Activated CD8-positive, alpha-beta T cell treated with anti-CD3 and anti-CD28 coated beads for 36 hours (primary cell): Measurements from ENCODE around the gene BMI1. TPM values are rescaled to one million over a fixed set of nuclear protein-coding genes. Genes with fewer than 3 reads are reported as not detected.
A peak's percentile ranks its signal among the peaks of the same experiment; 100 is the strongest.

Experiments used
- ATAC-seq: fragments of 200-7000 bp; cut with Tn5 transposase; one replicate; pipeline ENCODE4 v1.10.0; 2021; ENCODE audit warnings: mild to moderate bottlenecking, moderate library complexity
- CTCF ChIA-PET: fragments of 350-600 bp; sonication (Branson Sonifier 250); formaldehyde crosslinking; loops from one replicate; lab custom pipeline; 2021; ENCODE audit warnings: antibody characterized with exemption; lab: Charles Lee
- POLR2A ChIA-PET: fragments of 350-600 bp; sonication (Branson Sonifier 250); formaldehyde crosslinking; loops from one replicate; lab custom pipeline; 2021; ENCODE audit warnings: antibody characterized with exemption; lab: Charles Lee
- DNase-seq: peaks from one replicate; pipeline ENCODE4 v3.0.0-alpha.2; 2020
- H3K27ac Mint-ChIP-seq: one replicate; pipeline ENCODE4 v1.8.0; 2021; ENCODE audit warnings: mild to moderate bottlenecking, mixed read lengths
- H3K27me3 Mint-ChIP-seq: one replicate; pipeline ENCODE4 v1.8.0; 2021; ENCODE audit warnings: mixed read lengths
- H3K36me3 Mint-ChIP-seq: one replicate; pipeline ENCODE4 v1.8.0; 2021; ENCODE audit warnings: low read depth, mixed read lengths
- H3K4me1 Mint-ChIP-seq: one replicate; pipeline ENCODE4 v1.8.0; 2021; ENCODE audit warnings: low read depth, mixed read lengths
- H3K4me3 Mint-ChIP-seq: one replicate; pipeline ENCODE4 v1.8.0; 2021; ENCODE audit warnings: mild to moderate bottlenecking, moderate library complexity, mixed read lengths
- H3K9me3 Mint-ChIP-seq: one replicate; pipeline ENCODE4 v1.8.0; 2021; ENCODE audit warnings: mixed read lengths
- intact Hi-C: fragments of 100-400 bp; cut with micrococcal nuclease; formaldehyde crosslinking; loops from one replicate; pipeline ENCODE4 v1.10.0; 2022
- total RNA-seq, 2 experiments: library from RNA; stranded (reverse); gene quantifications; one replicate each; pipeline ENCODE4 v1.2.3, GENCODE V29; 2021
- TF ChIP-seq, protein P1 (sequence below): fragments of 200-600 bp; IDR thresholded peaks from one replicate; pipeline ENCODE4 v1.8.0; 2022; ENCODE audit warnings: antibody characterized with exemption, mild to moderate bottlenecking

BMI1 gene
- total RNA-seq, 2 experiments from 2014 or later = 38.7 to 41.4 TPM

DNA sequence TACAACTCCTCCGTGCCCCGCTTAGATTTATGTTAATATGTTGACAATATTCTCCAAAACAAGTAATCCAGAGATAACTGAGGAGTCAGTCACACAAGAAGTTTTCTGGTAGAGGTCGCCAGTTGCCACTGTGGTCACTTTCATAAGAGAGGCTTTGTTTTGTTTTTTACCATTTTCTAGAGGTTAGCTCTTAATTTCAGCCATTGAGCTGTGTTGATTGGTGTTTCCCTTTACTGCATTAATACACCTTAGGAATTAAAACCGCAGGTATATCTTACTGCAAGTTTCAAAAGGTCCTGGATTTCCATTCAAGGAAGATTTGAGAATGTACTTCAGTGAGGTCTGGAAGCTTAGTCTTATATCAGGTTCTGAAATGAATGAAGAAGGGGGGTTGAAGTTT lies 3.5 kb downstream of the BMI1 start:
- Mint-ChIP-seq H3K27ac (peak overlapping the region; percentile 26), H3K4me1 (peaks cover 37% of the 10 kb centered on the region), H3K27me3 (peaks cover 42% of the 10 kb centered on the region), H3K36me3 (peaks cover 19% of the 10 kb centered on the region), H3K4me3 (peak overlapping the region; percentile 90), H3K9me3 (no peaks in the 10 kb centered on the region)
- TF ChIP-seq, protein P1, sequence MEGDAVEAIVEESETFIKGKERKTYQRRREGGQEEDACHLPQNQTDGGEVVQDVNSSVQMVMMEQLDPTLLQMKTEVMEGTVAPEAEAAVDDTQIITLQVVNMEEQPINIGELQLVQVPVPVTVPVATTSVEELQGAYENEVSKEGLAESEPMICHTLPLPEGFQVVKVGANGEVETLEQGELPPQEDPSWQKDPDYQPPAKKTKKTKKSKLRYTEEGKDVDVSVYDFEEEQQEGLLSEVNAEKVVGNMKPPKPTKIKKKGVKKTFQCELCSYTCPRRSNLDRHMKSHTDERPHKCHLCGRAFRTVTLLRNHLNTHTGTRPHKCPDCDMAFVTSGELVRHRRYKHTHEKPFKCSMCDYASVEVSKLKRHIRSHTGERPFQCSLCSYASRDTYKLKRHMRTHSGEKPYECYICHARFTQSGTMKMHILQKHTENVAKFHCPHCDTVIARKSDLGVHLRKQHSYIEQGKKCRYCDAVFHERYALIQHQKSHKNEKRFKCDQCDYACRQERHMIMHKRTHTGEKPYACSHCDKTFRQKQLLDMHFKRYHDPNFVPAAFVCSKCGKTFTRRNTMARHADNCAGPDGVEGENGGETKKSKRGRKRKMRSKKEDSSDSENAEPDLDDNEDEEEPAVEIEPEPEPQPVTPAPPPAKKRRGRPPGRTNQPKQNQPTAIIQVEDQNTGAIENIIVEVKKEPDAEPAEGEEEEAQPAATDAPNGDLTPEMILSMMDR = no peak
- CTCF ChIA-PET = interaction anchor here (1.1 to 1.7 kb wide), 2 partner anchors 8 to 99 kb away, joined by 3 to 4 read pairs; partner anchors contain the start of gene COMMD3
- intact Hi-C loops = loop anchor here (5.0 kb wide), 1 partner anchor 113 kb away; no protein-coding TSS in a partner anchor
- POLR2A ChIA-PET = interaction anchor here (1.3 to 2.1 kb wide), 3 partner anchors 8 to 71 kb away, joined by 4 to 6 read pairs (median 4); partner anchors contain the start of genes COMMD3 and SPAG6
- ATAC-seq (no peak), DNase-seq (no peak)

DNA sequence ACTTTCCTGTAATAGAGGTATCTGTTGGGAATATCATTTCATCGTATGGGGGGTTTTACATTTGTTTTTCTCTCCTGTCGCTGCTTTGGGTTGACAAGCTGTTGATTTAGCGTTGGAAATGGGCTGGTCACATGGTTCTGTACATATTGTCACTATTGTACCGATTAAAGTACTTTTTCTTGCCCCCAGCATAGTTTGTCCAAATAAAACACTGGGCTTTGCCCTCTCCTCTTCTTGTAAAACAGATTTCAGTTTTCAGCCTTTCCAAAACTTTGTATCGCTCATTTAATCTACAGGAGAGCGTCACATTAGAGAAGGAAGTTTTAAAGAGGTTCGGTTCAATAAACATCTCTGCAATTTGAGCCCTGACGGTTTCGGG lies 4.0 kb downstream of the BMI1 start:
- peaks cover 44% of the 10 kb centered on the region for H3K27me3 Mint-ChIP-seq
- DNase-seq = no peak
- peak overlapping the region; percentile 90 for H3K4me3 Mint-ChIP-seq
- POLR2A ChIA-PET = interaction anchor here (1.3 to 2.1 kb wide), 3 partner anchors 9 to 72 kb away, joined by 4 to 6 read pairs (median 4); partner anchors contain the start of genes COMMD3 and SPAG6
- H3K27ac Mint-ChIP-seq = peak overlapping the region; percentile 4
- CTCF ChIA-PET = interaction anchor here (1.7 kb wide), 1 partner anchor 9 kb away, joined by 4 read pairs; the partner anchor contains the start of gene COMMD3
- peaks cover 36% of the 10 kb centered on the region for H3K4me1 Mint-ChIP-seq
- intact Hi-C loops = loop anchor here (5.0 kb wide), 1 partner anchor 112 kb away; no protein-coding TSS in a partner anchor
- peaks cover 23% of the 10 kb centered on the region for H3K36me3 Mint-ChIP-seq
- H3K9me3 Mint-ChIP-seq = peaks cover 3% of the 10 kb centered on the region
- TF ChIP-seq, protein P1 = no peak
- ATAC-seq = no peak

DNA sequence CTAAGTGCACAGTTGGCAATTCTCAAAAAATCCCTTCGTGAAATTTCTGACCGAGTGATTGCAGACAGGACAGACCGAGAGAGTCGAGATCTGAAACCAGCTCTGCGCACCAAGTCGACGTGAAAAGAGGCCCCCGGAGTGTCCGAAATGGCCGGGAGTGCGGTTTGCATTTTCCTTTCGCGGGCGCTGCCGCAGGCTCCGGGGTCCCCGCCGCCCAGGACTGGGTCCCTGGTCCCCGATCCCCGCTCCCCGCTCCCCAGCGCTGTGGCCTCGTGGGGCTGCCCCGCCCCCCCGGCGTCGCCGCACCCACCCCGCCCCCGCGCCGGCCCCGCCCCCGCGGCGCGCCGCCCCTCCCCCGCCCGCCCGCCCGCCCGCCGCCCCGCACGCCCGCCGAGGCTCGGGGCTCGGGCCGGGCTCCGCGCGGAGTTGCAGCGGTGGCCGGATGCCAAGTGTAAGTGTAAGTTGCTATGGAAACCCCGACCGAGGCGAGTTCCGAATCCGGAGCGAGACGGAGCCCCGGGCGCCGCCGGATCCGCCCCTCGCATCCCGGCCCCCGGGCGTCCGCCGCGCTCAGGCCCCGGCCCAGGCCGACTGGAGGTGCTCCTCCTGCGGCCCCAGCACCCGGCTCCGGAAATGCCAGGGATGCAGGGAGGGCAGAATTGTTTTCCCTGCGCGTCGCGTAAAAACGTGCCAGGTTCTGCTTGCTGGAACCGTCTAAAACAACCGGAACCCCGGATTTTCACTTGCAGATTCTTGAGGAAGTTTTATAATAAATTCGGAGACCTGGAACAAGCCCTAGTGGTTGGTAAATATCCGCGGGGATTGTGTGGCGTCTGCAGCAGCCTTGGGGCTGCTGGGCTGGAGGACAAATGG lies 4.6 kb downstream of the BMI1 start:
- H3K27ac Mint-ChIP-seq = peak overlapping the region; percentile 11
- H3K9me3 Mint-ChIP-seq = peaks cover 3% of the 10 kb centered on the region
- DNase-seq (peak; percentile 79), ATAC-seq (peak; percentile 58)
- intact Hi-C loops = no loop called here
- POLR2A ChIA-PET = interaction anchor here (1.1 to 2.1 kb wide), 5 partner anchors 7 to 19 kb away, joined by 3 to 6 read pairs (median 4); partner anchors contain the start of genes COMMD3 and SPAG6
- H3K4me1 Mint-ChIP-seq = peaks cover 32% of the 10 kb centered on the region
- TF ChIP-seq, protein P1 = no peak
- peak overlapping the region; percentile 90 for H3K4me3 Mint-ChIP-seq
- H3K27me3 Mint-ChIP-seq = peaks cover 41% of the 10 kb centered on the region
- CTCF ChIA-PET = interaction anchor here (1.7 kb wide), 1 partner anchor 9 kb away, joined by 4 read pairs; the partner anchor contains the start of gene COMMD3
- H3K36me3 Mint-ChIP-seq = peaks cover 21% of the 10 kb centered on the region

DNA sequence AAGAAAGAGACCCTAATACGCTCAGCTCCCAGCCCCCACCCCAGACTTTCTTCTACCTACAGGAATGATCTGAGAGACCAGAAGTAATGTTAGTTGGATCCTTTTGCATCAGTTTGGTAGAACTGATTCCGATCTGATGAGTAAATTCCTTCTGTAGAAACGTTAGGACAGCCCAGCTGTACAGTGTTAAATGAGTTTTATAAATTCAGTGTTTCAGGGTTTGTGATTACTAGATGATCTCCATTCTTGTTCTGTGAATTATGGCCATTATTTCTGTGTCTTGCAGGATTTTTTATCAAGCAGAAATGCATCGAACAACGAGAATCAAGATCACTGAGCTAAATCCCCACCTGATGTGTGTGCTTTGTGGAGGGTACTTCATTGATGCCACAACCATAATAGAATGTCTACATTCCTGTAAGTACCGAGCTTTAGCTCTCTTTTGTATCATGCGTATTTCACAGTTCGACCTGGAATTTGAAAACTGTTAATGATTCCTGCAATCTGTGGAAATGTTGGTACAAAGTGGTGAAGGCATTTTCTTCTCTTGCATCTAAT lies 5.3 kb downstream of the BMI1 start:
- CTCF ChIA-PET = no interaction called here
- Mint-ChIP-seq H3K27me3 (peaks cover 41% of the 10 kb centered on the region), H3K9me3 (peaks cover 3% of the 10 kb centered on the region), H3K4me3 (peak overlapping the region; percentile 65), H3K27ac (peak overlapping the region; percentile 11), H3K4me1 (peaks cover 32% of the 10 kb centered on the region), H3K36me3 (peaks cover 21% of the 10 kb centered on the region)
- TF ChIP-seq, protein P1 = no peak
- DNase-seq (no peak), ATAC-seq (no peak)
- intact Hi-C loops = no loop called here
- POLR2A ChIA-PET = interaction anchor here (1.1 to 1.3 kb wide), 3 partner anchors 8 to 10 kb away, joined by 3 to 4 read pairs (median 4); partner anchors contain the start of gene COMMD3
